KMS-11 (cell line): ENCODE results near the gene OTOS.

Source experiments
- H2AFZ ChIP-seq: fragments of 200-600 bp; sonication (generic); 2 replicates; pipeline ENCODE4 v1.6.1; 2016; ENCODE audit warnings: antibody characterized with exemption, mixed run types, low read depth
- H3K27ac ChIP-seq: fragments of 200-600 bp; sonication (generic); 2 replicates; pipeline ENCODE4 v1.6.1; 2016; ENCODE audit warnings: mild to moderate bottlenecking, mixed run types
- H3K27me3 ChIP-seq: fragments of 200-600 bp; sonication (generic); 2 replicates; pipeline ENCODE4 v1.6.1; 2017; ENCODE audit warnings: mild to moderate bottlenecking, low read depth, mixed run types, moderate library complexity; ENCODE audit not compliant: insufficient read depth
- H3K36me3 ChIP-seq: fragments of 200-600 bp; sonication (generic); 2 replicates; pipeline ENCODE4 v1.6.1; 2017; ENCODE audit warnings: mild to moderate bottlenecking, mixed run types; ENCODE audit not compliant: insufficient read depth
- H3K4me1 ChIP-seq: fragments of 200-600 bp; sonication (generic); 2 replicates; pipeline ENCODE4 v1.6.1; 2016; ENCODE audit warnings: mild to moderate bottlenecking, low read depth, mixed run types; ENCODE audit not compliant: poor library complexity, severe bottlenecking
- H3K4me2 ChIP-seq: fragments of 200-600 bp; sonication (generic); 2 replicates; pipeline ENCODE4 v1.7.0; 2016; ENCODE audit warnings: mild to moderate bottlenecking, mixed run types
- H3K4me3 ChIP-seq: fragments of 200-600 bp; sonication (generic); IDR thresholded peaks from 2 replicates; pipeline ENCODE4 v1.6.1; 2017; ENCODE audit warnings: low read depth, low read length, mixed read lengths; ENCODE audit not compliant: insufficient read depth
- H3K79me2 ChIP-seq: fragments of 200-600 bp; sonication (generic); 2 replicates; pipeline ENCODE4 v1.6.1; 2016; ENCODE audit warnings: low read depth, mixed run types; ENCODE audit not compliant: insufficient read depth
- H3K9ac ChIP-seq: fragments of 200-600 bp; sonication (generic); 2 replicates; pipeline ENCODE4 v1.6.1; 2016; ENCODE audit warnings: mild to moderate bottlenecking, mixed run types
- H4K20me1 ChIP-seq: fragments of 200-600 bp; sonication (generic); 2 replicates; pipeline ENCODE4 v1.6.1; 2016; ENCODE audit warnings: mild to moderate bottlenecking, mixed run types; ENCODE audit not compliant: insufficient read depth
- CTCF ChIP-seq: fragments of 200-600 bp; sonication (generic); conservative IDR thresholded peaks from 2 replicates; pipeline ENCODE4 v1.6.1; 2017; ENCODE audit warnings: low read depth, mild to moderate bottlenecking, antibody characterized with exemption, low read length, moderate library complexity, mixed read lengths

OTOS gene

GRCh38 chr2:240140511-240140910 lies at the start of gene OTOS:
Gene OTOS (minus strand): TSS chr2:240140658. CDS start chr2:240140326, 332 bp downstream.
- no peak within 1 kb of the TSS for H3K9ac ChIP-seq
- H3K4me2 ChIP-seq = no peak within 1 kb of the TSS

GRCh38 chr2:240189686-240190085 lies 49.2 kb upstream of the OTOS start:
- H3K27me3 ChIP-seq = peaks cover 36% of the 10 kb centered on the region; the same call in 1 of the 2 replicates
- no peak overlapping the region for H2AFZ ChIP-seq
- no peaks in the 10 kb centered on the region for H3K36me3 ChIP-seq
- no peaks in the 10 kb centered on the region for H4K20me1 ChIP-seq
- H3K4me1 ChIP-seq = no peaks in the 10 kb centered on the region
- no peak overlapping the region for H3K4me3 ChIP-seq
- no peak overlapping the region for H3K4me2 ChIP-seq
- no peak overlapping the region for H3K9ac ChIP-seq
- H3K27ac ChIP-seq = no peak overlapping the region
- TF ChIP-seq CTCF = no peak
- no peaks in the 10 kb centered on the region for H3K79me2 ChIP-seq

More at GRCh38 chr2:240140511-240140910, at the start of gene OTOS:
- Histone ChIP-seq H3K4me3 (no peak within 1 kb of the TSS), H3K79me2 (peaks cover 4% of the 10 kb centered on the region; the same call in 1 of the 2 replicates), H2AFZ (no peak within 1 kb of the TSS), H3K36me3 (no peaks in the 10 kb centered on the region), H3K27ac (no peak within 1 kb of the TSS), H3K4me1 (no peaks in the 10 kb centered on the region), H4K20me1 (no peaks in the 10 kb centered on the region), H3K27me3 (peaks cover 13% of the 10 kb centered on the region; the same call in 1 of the 2 replicates)
- no peak for TF ChIP-seq CTCF

- Histone ChIP-seq H3K9ac (no peak overlapping the region), H2AFZ (no peak overlapping the region), H4K20me1 (no peaks in the 10 kb centered on the region), H3K4me3 (no peak overlapping the region), H3K36me3 (no peaks in the 10 kb centered on the region), H3K79me2 (no peaks in the 10 kb centered on the region), H3K4me2 (no peak overlapping the region), H3K4me1 (no peaks in the 10 kb centered on the region), H3K27me3 (peaks cover 36% of the 10 kb centered on the region; the same call in 1 of the 2 replicates), H3K27ac (no peak overlapping the region)
- no peak for TF ChIP-seq CTCF
Measured at GRCh38 chr2:240187989-240188590, 47.6 kb upstream of the OTOS start.

- Histone ChIP-seq H2AFZ (no peak overlapping the region), H3K27ac (no peak overlapping the region), H4K20me1 (no peaks in the 10 kb centered on the region), H3K9ac (no peak overlapping the region), H3K27me3 (peaks cover 20% of the 10 kb centered on the region; the same call in 1 of the 2 replicates), H3K79me2 (no peaks in the 10 kb centered on the region), H3K4me2 (no peak overlapping the region), H3K36me3 (no peaks in the 10 kb centered on the region), H3K4me1 (no peaks in the 10 kb centered on the region), H3K4me3 (no peak overlapping the region)
- TF ChIP-seq CTCF = no peak
Measured at GRCh38 chr2:240186191-240186725, 45.8 kb upstream of the OTOS start.
